DND-41 (cell line): ENCODE results near the gene LAMA4.

Experiments used
- ATAC-seq: fragments of 200-7000 bp; cut with Tn5 transposase; 3 replicates; pipeline ENCODE4 v1.9.1; 2021; ENCODE audit warnings: low read depth; ENCODE audit not compliant: insufficient read depth
- DNase-seq: peaks from one replicate; pipeline ENCODE4 v3.0.0-alpha.2; 2020
- H2AFZ ChIP-seq: 2 replicates; pipeline ENCODE4 v1.6.0; 2012; ENCODE audit warnings: low read depth, low read length
- H3K27ac ChIP-seq: 2 replicates; pipeline ENCODE4 v1.5.1; 2012; ENCODE audit warnings: low read length, inconsistent platforms
- H3K27me3 ChIP-seq: fragments of 200-600 bp; sonication (generic); 2 replicates; pipeline ENCODE4 v1.6.0; 2012; ENCODE audit warnings: low read length, mild to moderate bottlenecking, inconsistent platforms; ENCODE audit not compliant: insufficient read depth, poor library complexity
- H3K36me3 ChIP-seq: 2 replicates; pipeline ENCODE4 v1.5.1; 2012; ENCODE audit warnings: low read length, inconsistent platforms; ENCODE audit not compliant: insufficient read depth
- H3K4me1 ChIP-seq: 2 replicates; pipeline ENCODE4 v1.5.1; 2012; ENCODE audit warnings: mild to moderate bottlenecking, low read length; ENCODE audit not compliant: insufficient read depth
- H3K4me2 ChIP-seq: 2 replicates; pipeline ENCODE4 v1.6.0; 2012; ENCODE audit warnings: mild to moderate bottlenecking, moderate library complexity, low read length, inconsistent platforms; ENCODE audit not compliant: insufficient read depth
- H3K4me3 ChIP-seq, 2 experiments: fragments of 200-600 bp in 1 of 2; shearing (Covaris generic) in 1 of 2; 2 replicates each; pipeline ENCODE4 v1.5.1; 2012 to 2016; ENCODE audit warnings: inconsistent platforms in 2 of 2, low read length in 2 of 2, mild to moderate bottlenecking in 2 of 2, low read depth in 1 of 2, moderate library complexity in 1 of 2
- H3K79me2 ChIP-seq: 2 replicates; pipeline ENCODE4 v1.6.0; 2012; ENCODE audit warnings: low read length, inconsistent platforms; ENCODE audit not compliant: insufficient read depth
- H3K9ac ChIP-seq: 2 replicates; pipeline ENCODE4 v1.6.0; 2012; ENCODE audit warnings: low read depth, mild to moderate bottlenecking, inconsistent platforms, low read length, moderate library complexity
- H3K9me3 ChIP-seq: 2 replicates; pipeline ENCODE4 v1.5.1; 2012; ENCODE audit warnings: low read length, moderate library complexity, mild to moderate bottlenecking, inconsistent platforms; ENCODE audit not compliant: insufficient read depth, severe bottlenecking
- H4K20me1 ChIP-seq: 2 replicates; pipeline ENCODE4 v1.6.0; 2012; ENCODE audit warnings: low read length; ENCODE audit not compliant: insufficient read depth
- CTCF ChIP-seq: IDR thresholded peaks from 2 replicates; pipeline ENCODE4 v1.5.1; 2012; ENCODE audit warnings: borderline replicate concordance, low read length, moderate library complexity, mild to moderate bottlenecking; ENCODE audit not compliant: poor library complexity, severe bottlenecking; ENCODE audit errors: extremely low read depth
- EZH2 ChIP-seq: IDR thresholded peaks from 3 replicates; pipeline ENCODE4 v1.6.1; 2012; ENCODE audit warnings: borderline replicate concordance, low read depth, mild to moderate bottlenecking, moderate library complexity, low read length, inconsistent platforms; ENCODE audit not compliant: severe bottlenecking

The LAMA4 gene

GRCh38 chr6:112191509-112192020, 62.8 kb downstream of the LAMA4 start:
- TF ChIP-seq EZH2 = no peak
- no peak for TF ChIP-seq CTCF
- Histone ChIP-seq H3K27me3 (peaks cover 3% of the 10 kb centered on the region), H3K27ac (no peak overlapping the region), H3K79me2 (no peaks in the 10 kb centered on the region), H3K4me3 (no peak overlapping the region), H2AFZ (no peak overlapping the region), H3K9ac (no peak overlapping the region), H3K36me3 (no peaks in the 10 kb centered on the region), H3K9me3 (no peaks in the 10 kb centered on the region), H3K4me2 (no peak overlapping the region), H3K4me1 (no peaks in the 10 kb centered on the region), H4K20me1 (no peaks in the 10 kb centered on the region)
- DNase-seq = no peak
- no peak for ATAC-seq

GRCh38 chr6:112190164-112190563, 64.2 kb downstream of the LAMA4 start:
- H3K4me2 ChIP-seq = no peak overlapping the region
- TF ChIP-seq EZH2 = no peak
- TF ChIP-seq CTCF = no peak
- H3K4me3 ChIP-seq = no peak overlapping the region
- no peaks in the 10 kb centered on the region for H3K4me1 ChIP-seq
- peaks cover 3% of the 10 kb centered on the region for H3K27me3 ChIP-seq
- no peak overlapping the region for H3K9ac ChIP-seq
- no peaks in the 10 kb centered on the region for H4K20me1 ChIP-seq
- no peak overlapping the region for H2AFZ ChIP-seq
- no peaks in the 10 kb centered on the region for H3K36me3 ChIP-seq
- H3K27ac ChIP-seq = no peak overlapping the region
- no peaks in the 10 kb centered on the region for H3K9me3 ChIP-seq
- ATAC-seq (no peak), DNase-seq (no peak)
- H3K79me2 ChIP-seq = no peaks in the 10 kb centered on the region

- Histone ChIP-seq H2AFZ (no peak overlapping the region), H3K4me3 (no peak overlapping the region), H3K4me1 (no peaks in the 10 kb centered on the region), H3K79me2 (no peaks in the 10 kb centered on the region), H3K27ac (no peak overlapping the region), H3K27me3 (peaks cover 3% of the 10 kb centered on the region), H4K20me1 (no peaks in the 10 kb centered on the region), H3K4me2 (no peak overlapping the region), H3K9me3 (no peaks in the 10 kb centered on the region), H3K36me3 (no peaks in the 10 kb centered on the region), H3K9ac (no peak overlapping the region)
- TF ChIP-seq CTCF = no peak
- TF ChIP-seq EZH2 = no peak
- ATAC-seq (no peak), DNase-seq (no peak)
These were observed 64.9 kb downstream of the LAMA4 start for GRCh38 chr6:112189494-112189893.

GRCh38 chr6:112188906-112189305, 65.5 kb downstream of the LAMA4 start:
- peaks cover 3% of the 10 kb centered on the region for H3K27me3 ChIP-seq
- no peaks in the 10 kb centered on the region for H3K79me2 ChIP-seq
- H4K20me1 ChIP-seq = no peaks in the 10 kb centered on the region
- no peaks in the 10 kb centered on the region for H3K9me3 ChIP-seq
- no peaks in the 10 kb centered on the region for H3K4me1 ChIP-seq
- ATAC-seq = no peak
- DNase-seq = no peak
- TF ChIP-seq CTCF (no peak), EZH2 (no peak)
- H3K9ac ChIP-seq = no peak overlapping the region
- H2AFZ ChIP-seq = no peak overlapping the region
- H3K4me2 ChIP-seq = no peak overlapping the region
- H3K27ac ChIP-seq = no peak overlapping the region
- H3K36me3 ChIP-seq = no peaks in the 10 kb centered on the region
- no peak overlapping the region for H3K4me3 ChIP-seq
